GM19395 (cell line): Measurements from ENCODE around the gene GPX4.

Source experiments
- ATAC-seq: cut with Tn5 transposase; IDR thresholded peaks from one replicate; pipeline ENCODE4 v1.9.1; 2021; ENCODE audit warnings: mild to moderate bottlenecking, moderate library complexity; ENCODE audit not compliant: unreplicated experiment

Gene GPX4

DNA sequence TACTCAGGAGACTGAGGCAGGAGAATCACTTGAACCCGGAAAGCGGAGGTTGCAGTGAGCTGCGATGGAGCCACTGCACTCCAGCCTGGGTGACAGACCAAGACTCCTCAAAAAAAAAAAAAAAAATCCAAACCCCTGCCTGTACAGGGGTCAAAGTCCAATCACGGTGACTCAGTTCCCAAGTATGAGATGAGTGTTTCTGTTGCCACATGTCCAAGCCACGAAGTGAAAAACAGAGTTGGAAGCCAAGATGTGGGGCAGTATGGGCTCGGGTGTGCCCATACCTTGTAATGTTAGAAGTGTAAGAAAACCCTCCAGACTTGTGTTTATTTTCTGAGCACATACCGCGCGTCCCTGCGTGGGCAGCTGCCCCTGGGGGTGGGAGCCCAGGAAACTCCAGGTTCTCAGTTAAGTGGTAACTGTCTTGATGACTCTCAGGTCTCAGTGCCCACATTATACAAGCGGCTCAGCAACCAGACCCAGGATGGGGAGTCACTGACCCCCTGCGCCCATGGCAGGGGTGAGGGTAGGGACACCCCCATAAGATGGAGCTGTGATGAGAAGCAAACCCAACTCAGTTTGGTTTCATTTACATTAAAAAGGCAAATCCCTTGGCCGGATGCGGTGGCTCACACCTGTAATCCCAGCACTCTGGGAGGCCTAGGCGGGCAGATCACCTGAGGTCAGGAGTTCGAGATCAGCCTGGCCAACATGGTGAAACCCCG, 1.2 kb upstream of the GPX4 start:
- no peak for ATAC-seq

DNA sequence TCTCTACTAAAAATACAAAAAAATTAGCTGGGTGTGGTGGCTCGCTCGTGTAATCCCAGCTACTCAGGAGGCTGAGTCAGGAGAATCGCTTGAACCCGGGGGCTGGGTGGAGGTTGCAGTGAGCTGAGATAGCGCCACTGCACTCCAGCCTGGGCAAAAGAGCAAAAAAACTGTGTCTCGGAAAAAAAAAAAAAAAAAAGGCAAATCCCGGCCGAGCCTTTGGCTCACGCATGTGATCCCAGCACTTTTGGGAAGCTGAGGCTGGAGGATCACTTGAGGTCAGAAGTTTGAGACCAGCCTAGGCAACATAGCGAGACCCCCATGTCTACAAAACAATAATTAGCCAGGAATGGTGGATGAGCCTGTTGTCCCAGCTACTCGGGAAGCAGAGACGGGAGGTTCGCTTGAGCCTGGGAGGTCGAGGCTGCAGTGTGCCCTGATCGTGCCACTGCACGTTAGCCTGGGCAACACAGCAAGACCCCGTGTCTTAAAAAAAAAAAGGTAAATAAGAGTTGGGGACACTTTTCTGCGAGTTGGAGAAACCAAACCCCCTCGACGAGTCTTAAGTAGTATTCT, 574 bp upstream of the GPX4 start:
- peak; percentile 2 for ATAC-seq

DNA sequence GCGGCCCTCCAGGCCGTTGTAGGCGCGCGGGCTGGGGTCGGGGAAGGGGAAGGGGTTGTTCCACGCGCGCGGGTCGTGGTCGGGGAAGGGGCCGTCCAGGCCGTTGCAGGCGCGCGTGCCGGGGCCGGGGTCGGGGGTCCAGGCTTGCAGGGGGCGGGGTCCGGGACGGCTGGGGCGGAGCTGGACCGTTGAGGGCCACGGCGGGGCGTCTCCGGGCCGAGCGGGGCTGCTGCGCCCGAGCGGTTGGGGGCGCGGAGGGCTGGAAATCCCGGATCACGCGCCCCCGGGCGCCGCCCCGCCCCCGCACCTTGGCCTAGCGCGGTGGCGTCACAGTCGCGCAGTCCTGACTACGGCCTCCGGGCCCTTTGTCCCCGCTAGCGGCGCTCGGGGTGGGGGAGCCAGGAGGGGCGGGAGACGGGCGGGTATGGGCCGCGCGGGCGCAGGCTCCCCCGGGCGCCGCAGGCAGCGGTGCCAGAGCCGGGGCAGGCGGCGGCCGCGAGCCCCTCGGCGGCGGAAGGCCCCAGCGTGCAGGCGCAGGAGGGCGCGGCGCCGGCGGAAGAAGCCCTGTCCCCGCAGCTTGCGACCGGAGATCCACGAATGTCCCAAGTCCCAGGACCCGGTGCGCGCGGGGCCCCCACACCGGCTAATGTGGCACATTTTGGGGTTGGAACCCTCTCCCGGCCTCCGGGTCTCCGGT, 665 bp downstream of the GPX4 start:
- peak; percentile 33 for ATAC-seq

DNA sequence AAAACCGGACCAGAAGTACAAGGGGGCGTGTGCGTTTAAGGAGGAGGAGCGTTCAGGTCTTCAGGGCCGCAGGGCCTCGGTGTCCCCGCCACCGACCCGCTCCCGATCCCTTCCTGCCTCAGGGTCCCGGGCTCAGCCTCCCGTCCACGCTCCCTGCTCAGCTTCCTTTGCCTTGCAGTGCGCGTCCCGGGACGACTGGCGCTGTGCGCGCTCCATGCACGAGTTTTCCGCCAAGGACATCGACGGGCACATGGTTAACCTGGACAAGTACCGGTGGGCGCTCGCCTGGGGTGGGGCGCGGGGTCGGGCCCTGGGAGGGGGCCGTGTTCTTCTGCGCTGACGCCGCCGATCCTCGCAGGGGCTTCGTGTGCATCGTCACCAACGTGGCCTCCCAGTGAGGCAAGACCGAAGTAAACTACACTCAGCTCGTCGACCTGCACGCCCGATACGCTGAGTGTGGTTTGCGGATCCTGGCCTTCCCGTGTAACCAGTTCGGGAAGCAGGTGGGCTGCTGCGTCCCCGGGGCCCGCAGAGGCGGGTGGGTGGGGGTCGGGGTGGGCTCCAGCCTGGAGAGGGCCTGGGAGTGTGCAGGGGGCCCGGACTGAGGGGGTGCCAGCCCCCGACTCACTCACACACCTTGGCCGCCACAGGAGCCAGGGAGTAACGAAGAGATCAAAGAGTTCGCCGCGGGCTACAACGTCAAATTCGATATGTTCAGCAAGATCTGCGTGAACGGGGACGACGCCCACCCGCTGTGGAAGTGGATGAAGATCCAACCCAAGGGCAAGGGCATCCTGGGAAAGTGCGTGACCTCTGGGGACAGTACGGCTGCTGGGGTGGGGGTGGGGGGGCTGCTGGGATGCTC, 1.4 kb downstream of the GPX4 start:
- ATAC-seq: no peak

DNA sequence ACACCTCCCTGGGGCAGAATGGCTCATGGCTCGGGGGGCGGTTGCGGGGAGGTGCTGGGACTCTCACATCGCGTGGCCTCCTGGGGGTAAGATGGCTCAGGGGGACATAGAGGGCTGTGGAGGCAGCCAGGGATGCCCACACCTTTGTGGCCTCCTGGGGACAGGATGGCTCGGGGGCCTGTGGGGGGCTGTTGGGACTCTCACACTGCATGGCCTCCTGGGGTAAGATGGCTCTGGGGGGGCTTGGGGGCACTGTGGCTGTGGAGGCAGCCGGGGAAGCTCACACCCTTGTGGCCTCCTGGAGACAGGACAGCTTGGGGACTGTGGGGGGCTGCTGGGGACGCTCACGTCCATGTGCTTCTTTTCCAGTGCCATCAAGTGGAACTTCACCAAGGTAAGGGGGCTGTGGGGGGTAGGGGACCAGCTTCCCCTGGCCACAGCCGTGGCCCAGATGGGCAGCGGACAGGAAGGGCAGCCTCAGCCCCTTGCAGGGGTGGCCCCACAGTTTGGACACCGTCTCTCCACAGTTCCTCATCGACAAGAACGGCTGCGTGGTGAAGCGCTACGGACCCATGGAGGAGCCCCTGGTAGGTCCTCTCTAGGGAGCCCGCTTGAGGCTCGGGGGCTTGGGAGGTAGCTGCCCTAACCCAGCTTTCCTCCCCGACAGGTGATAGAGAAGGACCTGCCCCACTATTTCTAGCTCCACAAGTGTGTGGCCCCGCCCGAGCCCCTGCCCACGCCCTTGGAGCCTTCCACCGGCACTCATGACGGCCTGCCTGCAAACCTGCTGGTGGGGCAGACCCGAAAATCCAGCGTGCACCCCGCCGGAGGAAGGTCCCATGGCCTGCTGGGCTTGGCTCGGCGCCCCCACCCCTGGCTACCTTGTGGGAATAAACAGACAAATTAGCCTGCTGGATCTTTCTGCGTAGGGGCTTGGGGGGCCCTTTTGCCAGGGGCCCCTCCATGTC, 2.4 kb downstream of the GPX4 start:
- ATAC-seq: no peak

DNA sequence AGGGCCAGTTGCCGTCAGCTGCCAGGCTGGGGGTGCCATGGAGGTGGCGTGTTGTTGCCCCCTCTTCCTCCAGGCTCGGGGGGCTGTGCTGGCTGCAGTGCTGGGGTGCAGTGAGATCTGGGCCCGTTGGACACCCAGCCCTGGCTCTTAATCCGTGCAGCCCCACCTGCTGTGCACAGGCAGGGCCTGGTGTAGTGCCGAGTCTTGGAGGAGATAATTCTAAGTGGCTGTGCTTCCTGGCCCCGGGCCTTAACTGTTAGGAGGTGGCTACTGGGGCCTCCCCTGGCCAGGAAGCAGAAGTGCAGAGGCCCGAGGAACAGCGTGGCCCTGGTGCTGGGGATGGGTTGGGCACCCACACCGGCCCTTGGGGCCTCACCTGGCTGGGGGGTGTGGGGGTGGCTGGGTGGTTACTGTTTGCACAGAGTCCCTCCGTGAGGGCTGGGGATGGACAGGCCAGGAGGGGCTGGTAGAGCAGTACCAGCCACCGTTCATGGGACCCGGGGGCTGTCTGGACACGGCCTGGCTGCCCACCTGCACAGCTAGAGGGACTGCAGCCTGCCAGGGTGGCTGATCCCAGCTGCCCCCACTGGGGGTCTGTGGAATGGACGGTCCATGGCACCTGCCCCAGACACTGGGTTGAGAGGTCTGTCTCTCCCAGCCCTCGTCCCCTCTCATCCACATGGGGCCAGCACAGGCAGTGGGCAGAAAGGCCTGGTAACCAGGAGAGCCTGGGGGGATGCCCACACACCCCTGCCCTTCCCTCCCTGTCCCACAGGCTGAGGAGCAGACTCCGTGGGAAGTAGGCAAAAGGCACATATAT, 3.3 kb downstream of the GPX4 start:
- no peak for ATAC-seq

DNA sequence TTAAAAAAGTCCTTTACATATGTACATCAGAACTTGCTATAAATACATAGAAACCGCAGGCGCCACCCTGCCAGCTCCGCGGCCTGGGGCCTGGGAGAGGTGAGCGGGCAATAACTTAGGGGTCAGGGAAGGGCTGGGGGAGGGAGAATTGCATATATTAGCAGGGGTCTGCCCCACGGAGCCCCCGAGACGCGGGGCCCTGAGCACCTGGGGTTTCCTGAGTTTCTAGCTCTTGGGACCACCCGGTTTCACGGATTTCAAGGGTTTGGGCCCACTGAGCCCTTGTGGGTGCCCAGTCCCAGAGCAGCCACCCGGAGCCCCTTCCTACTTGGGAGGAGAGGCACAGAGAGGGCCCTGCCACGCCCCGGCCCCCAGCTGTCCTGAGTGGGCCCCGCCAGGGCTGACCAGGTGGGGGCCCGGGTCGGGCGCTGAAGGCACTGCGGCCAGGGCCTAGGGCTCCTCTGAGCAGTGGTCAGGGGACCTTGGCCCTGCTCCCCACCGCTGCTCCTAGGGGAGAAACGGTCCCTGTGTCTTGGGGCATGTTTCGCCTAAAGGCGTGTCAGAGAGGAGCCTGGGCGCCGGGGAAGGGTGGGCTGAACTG, 4.0 kb downstream of the GPX4 start:
- no peak for ATAC-seq

DNA sequence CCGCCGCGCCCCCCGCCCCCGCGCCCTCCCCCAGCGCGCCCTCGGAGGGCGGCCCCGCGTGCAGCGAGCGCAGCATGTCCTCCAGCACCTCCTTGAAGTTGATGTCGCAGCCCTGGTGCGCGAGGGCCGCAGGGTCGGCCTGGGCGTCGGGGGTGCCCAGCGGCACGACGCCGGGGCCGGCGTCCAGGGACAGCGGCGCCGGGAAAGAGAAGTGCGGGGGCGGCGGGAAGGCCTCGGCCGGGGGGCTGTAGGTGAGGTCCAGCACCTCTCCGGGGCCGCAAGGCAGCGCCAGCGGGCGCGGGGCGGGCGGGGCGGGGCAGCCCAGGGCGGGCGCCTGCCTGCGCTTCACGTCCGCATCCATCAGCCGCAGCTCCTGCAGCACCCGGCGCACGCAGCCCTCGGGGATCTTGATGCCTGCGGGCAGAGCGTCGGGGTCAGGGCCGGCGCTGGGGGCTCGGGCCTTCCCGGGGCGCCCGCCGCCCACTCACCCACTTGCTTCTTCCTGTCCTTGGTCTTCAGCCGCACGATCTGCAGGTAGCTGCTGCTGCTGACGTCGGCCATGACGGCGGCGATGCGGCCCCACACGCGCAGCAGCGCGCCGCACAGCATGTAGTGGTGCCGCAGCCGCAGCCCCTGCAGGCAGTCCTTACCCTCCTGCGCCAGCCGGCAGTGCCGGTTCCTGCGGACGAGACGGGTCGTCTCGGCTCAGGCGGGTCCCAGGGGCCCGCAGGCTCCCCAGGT, 4.7 kb downstream of the GPX4 start:
- ATAC-seq: no peak

DNA sequence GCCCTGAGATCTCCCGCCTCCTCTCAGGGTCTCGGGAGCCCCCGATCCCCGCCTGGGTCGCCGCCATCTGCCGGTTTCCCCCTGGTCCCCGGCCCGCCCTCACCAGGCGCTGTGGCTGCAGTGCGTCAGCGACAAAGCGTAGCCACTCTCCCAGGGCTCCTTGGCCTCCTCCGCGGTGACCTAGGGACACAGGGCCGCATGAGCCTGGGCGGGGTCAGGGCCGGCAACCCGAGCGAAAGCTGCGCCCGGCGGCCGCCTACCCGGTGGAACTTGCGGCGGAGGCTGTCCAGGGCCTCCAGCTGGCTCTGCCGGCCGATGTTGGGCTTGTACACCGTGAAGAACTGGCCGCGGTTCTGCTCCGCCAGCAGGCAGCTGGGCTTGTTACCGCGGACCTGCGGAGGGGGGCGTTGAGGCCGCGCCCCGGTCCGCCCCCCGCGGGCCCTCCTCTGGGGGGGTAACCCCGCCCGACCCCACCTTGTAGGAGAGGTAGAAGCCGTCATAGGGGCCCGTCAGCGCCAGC, 5.3 kb downstream of the GPX4 start:
- no peak for ATAC-seq

DNA sequence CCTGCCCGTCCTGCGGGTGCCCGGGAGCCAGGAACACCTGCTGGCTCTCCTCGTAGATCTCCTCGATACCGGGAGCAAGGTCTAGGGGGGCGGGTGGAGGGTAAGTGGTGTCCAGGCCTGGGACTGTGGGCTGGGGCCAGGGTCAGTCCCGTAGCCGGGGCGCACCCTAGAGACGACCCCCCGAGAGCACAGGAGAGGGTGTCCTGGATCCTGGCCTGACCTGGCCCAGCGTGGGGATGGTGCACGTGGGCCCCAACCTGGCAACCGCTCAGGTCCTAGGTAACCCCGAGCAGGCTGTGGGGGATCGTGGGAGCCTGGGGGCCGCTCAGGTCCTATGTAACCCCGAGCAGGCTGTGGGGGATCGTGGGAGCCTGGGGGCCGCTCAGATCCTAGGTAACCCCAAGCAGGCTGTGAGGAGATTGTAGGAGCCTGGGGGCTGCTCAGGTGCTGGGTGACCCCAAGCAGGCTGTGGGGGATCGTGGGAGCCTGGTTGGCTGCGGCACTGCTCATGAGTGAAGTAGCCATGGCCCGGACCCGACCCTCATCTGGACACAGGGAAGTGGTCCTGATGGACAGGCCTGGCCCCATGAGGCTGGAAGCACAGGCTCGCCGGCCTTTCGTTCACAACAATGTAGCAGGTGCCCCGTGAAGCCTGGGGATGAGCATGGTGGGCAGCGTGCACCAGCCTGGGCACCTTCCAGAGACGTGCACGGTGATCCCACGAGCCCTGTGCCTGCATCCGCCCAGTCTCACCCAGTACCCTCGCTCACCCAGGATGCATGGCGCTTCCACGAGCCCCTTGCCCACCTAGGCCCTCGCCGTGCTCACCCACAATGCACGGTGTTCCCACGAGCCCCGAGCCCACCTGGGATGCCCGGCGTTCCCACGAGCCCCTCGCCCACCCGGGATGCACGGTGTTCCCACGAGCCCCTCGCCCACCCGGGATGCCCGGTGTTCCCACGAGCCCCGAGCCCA, 6.2 kb downstream of the GPX4 start:
- no peak for ATAC-seq

DNA sequence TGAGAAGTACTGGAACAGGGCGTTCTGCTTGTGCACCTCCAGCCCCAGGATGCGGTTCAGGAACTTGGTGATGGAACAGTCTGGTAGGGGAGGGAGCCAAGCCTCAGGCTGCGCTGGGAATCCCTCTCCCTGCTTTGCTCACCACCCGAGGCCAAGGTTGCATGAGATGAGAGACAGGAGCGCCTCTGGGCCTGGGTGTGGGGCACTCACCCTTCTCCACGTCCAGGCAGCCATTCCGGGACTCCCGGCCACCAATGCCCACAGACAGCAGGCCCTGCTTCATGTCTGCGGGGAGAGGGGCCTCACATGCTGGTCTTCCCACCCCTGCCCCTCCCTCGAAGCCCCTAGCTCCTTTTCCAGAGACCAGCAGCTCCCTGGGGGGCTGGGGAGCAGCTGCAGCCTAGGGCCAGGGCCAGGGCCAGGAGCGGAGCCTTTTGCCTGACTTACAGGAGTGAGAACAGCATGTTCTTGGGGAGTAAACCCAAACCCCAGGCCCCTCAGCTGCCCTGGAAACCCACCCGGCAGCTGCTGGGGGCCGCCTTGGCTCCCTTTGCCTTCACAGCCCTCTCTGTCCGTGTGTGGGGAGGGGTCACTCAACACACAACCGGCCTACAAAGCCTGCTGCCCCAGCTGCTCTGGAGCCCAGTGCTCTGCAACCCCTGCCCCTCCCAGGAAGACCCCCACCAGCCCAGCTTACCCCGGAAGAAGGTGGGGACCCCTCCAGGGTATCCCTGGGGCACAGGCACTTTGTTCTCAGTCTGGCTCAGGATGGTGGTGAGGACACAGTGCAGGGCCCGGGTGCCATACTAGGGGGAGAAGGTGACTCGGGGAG, 7.2 kb downstream of the GPX4 start:
- no peak for ATAC-seq

DNA sequence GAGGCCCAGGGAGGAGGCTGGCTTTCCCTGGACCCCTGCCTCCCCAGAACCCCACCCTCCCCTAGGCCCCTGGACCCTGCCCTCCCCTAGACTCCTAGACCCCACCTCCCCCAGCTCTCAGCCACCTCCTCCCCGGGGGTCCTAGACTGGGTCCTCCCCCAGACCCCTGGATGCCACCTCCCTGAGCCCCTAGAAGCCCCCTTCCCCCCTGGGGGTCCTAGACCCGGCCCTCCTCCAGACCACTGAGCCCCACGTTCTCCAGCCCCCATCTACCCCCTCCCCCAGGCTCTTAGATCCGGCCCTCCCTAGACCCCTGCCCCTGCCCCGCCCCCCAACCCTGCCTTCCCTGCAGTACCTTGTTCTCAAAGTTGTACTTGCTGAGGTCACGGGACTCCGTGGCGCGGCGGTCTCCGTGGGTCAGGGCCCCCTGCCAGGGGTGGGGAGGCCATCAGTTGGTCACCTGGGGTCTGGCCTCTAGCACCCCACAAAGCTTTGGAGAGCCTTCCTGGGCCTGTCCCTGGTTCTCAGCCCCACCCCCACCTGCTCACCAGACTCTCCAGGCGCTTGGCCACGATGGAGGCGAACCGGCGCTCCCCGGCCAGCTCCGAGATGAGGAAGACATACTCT, 8.0 kb downstream of the GPX4 start:
- no peak for ATAC-seq

DNA sequence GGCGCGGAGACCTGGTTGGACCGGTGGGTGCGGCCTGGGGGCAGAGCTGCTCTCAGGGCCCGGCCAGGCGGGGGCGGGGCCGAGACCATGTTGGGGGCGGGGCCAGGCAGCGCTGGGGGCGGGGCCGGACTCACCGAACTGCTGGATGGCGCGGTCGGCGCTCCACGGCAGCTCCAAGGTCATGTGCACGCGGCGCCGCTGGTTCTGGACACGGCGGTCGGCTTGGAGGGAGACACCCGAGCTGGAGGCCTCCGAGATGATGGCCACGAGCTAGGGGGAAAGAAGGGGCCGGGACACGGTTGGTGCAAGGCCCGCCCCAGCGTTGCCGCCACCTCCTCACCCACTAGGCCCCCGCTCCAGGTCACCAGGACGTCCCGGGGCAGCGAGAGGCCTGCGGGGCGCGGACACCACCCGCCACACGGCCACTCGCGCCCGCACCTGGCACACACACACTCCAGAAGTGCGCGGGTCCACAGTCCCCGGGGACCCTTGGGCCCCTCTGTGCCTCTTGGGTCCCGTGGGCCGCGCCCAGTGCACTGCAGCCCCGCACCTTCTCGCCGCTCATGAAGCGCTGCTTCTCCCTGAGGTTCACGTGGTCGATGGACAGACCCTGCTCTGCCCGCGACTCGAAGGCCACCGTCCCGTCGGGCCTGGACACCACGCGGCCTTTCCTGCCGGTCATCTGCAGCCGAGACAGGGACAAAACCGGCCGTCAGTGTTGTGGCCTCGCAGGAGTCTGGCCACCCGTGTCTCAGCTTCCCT, 8.7 kb downstream of the GPX4 start:
- no peak for ATAC-seq

DNA sequence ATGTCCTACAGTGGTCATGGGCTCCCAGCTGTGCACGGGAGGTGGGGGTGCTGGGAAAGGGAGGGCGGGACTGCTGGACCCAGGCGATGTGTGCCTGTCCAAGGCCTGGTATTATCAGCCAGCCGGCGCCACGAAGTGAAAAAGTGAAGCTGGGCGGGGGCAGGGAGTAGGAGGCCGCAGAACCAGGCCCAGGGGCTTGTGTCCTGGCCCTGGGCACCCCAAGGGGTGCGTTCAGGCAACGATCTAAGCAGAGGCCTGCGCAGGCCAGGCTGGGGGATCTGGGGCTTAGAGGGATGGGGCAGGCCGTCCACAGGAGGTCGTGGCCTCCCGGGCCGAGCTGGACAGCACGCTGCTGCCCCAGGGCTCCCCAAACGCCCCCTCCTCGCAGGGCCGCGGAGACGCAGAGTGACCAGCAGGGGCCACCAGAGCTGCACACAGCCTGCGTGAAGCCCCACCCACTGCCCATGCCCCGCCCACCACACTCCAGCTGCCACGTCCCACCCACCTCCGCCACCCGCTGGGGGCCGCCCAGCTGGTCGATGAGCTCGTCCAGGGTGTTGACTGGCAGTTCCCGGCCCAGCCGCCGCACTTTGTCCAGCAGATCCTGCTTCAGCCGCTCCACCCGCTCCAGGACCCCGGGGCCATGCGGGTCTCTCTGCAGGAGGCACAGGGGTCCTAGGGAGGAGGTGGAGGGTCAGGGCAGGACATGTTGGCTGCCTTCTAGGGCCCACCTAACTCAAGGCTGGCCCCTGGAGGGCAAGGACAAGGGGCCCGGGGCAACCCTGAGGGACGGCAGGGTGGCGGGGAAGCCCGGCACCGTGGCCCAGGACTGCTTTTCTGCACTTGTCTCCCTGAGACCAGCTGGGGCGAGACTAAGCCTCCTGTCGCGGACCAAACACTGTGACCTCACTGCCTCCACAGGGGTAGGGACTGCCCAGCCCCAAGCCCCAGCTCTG, 9.5 kb downstream of the GPX4 start:
- ATAC-seq: peak; percentile 58
